NCI-H2196 (cell line): ENCODE results near the gene PUDP.

Experiments used
- DNase-seq: peaks from one replicate; lab custom pipeline; 2025; ENCODE audit not compliant: unreplicated experiment; lab: John Stamatoyannopoulos, UW

PUDP gene

DNA sequence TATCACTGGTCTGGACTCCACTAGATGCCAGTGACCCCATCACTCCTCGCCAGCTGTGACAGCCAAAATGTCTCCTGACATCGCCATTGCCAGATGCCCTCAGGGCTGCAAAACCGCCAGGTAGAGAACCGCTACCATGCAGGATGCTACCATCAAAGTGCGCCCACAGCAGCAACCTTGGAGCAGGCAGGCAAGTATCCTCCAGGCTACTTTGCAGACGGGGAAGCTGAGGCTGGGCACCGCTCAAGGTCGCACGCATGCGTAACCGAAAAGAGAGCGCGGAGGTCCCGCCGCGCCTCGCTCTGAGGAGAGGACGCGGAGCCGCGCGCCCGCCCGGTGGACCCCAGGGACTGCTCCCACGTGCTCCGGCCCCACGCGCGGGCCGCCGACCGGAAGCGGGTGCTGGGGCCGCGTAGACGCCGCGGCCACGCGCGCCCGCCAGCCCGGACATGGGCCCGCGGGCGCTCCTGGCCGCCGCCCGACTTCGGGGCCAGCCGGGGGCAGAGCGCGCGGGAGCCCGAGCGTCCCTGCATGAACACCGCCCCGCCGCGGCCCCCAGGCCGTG, 458 bp downstream of the PUDP start, which contains the start of gene STS:
STS (plus strand) TSS at position 300 of the 565 bp plus-strand sequence. CDS start 105,488 bp downstream, outside the sequence.
- DNase-seq, result peak; percentile 37

DNA sequence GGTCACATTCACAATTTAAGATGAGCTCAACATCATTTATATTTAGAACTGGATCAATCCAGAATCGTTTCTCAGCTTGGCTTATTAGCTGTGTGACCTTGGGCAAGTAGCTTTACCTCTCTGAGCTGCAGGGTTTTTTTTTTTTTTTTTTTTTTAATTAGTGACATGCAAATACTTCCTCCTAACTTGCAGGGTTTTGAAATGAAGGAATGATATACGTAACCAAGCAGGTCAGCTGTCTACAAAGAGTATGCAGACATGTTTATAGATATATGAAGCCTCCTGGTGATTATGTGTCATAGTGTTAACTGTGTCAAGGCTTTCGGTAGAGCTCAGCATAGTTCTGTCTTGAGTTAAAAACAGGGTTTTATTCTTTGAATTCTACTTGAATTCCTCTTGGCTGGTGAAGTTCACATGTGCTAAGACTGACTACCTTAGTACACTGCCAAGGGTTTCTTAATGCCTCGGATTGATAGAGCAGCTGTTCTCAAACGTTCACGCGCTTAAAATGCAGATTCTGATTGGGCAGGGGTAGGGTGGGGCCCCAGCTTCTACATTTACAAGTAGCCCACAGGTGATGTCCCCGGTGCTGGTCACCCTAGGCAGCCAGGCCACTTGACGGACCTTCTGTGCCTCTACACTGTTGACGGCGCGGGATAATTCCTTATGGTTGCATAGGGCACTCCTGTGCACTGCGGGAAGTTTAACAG, 1.1 kb downstream of the PUDP start:
- DNase-seq, result no peak

DNA sequence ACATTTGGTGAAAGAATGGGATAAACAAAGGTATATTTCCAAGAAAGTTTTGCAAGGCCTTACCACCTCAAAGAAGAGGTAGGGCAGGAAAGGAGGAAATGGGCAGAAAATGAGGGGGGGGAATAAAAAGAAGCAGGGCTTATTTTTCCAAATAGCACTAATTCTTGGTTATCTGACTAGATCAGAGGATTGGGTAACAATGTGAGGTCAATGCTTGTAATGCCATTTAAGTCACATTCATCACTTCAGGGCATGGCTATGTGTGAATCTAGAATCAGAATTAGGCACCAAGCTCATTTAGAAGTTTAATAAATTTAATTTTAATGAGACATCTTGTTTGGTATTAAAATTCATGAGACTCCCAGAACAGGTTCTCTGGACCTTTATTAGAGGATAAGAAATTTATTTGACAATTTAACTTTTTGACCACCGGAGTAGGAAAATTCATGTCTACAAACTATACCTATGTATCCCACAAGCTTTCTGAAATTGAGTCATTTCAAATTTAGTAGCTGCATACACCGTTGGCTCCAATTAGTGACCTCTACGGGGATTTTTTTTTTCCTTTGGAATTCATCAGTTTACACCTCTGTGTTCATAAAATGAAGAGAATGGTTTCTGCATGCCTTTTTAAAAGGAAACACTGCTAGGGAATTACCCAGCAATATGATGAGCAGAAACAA, 1.8 kb downstream of the PUDP start:
- no peak for DNase-seq

DNA sequence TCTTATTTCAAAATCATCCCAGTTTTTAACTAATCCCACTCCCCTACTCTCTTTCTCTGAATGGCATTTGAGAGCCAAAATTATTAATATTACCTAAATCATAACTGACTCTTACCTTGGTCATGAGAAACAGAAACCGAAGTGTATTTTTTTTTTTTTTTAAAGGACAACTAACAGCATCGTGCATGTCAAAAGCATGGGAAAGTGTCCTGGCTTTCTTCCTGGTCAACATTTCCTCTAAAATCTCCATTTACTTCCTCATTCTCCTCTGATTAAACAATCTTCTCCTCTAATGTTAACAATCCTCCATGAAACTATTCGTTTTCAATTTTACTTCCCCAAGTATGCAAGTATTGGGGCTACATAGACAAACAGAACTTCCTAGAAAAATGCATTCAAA, 2.5 kb downstream of the PUDP start:
- no peak for DNase-seq

DNA sequence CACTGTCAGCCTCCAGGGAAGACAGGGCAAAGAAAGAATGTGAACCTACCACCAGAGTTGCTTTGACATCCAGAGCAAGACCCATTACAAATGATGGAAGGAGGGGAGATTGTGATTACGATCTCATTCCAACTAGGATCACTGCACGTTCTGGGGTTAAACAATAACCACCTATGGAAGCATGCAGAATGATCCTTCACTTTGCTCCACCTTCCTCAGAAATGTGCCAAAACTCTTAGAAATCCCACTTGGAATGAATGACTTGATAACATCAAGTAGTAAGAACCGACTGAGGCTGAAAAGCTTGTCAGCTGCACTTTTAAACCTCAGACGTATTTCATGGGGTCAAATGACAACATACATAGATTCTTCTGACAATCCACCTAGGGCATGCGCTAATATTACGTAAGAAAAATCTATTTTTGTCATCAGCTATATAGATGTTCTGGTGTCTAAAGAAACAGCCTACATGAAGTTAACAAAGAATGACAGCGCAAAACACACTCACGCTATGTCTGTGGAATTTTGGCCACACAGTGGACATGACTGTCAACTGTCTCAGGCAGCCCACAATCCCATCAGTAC, 3.9 kb downstream of the PUDP start:
- DNase-seq, result no peak

DNA sequence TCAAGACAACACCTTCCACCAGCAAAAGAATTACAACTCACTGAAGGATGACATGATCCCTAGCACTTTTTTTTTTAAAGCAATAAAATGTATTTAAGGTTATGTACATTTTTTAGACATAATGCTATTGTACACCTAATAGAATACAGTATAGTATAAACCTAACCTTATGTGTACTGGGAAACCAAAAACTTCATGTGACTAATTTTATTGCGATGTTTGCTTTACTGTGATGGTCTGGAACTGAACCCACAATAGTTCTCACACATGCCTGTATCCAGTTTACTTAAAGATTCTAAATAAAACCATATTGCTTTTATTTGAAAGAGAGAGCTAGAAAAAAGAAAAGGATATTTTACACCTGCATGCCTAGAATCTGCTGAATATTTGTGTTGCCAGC, 4.9 kb downstream of the PUDP start:
- DNase-seq, result no peak

DNA sequence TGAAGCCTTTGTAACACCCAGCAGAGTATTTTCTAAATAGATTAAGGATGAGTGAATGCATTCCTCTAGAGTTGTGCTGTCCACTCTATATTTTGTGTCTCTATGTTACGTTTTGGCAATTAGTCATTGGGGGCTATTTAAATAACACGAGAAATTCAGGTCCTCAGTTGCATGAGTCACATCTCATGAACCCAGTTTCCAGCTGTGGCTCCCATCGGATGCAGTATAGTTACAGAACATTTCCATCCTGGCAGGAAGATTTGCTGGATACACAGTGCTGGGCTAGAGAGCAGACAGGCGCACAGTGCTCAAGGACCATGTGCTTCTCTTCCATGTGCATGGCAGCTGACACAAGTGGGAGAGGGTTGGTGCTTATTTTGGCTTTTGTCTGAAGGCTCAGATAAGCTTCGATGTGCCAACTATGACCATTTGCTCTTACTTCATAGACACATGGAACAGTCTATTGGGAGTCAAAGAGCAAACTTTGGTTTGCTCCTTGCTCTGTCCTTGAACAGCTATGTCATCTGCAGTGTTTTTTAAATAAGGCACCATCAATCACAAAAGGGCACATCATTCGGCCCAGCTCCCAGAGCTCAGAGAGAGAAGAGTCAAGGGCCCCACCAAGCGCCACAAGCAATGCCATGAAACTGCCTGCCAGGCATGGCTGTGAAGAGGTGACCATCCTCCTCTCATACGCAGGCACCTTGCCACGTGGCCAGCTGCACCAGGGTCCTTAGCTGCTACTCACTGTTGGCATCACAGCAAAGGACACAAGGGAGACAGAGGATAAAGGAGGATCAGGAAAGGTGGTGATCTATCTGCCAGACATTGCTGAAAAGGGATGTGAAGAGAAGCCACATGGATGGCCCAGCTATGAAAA, 8.5 kb downstream of the PUDP start:
- no peak for DNase-seq

DNA sequence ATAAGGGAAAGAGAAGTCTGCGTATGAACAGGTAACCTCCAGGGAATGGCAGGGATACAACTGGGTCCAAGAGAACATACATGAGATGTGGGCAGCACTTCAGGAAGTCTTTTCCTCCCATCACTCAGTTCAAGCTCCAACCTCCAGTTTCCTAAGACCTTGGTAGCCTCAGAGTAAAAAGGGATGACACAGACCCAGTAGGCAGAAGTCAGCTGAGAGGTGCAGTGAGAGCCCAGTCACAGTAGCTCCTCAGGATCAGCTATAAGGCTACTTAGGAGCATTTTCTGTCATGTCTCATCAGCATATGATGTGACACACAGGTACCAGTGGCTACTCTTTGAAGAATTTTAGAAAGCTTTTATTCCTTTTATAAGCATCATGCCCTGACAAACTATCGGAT, 13.0 kb downstream of the PUDP start:
- no peak for DNase-seq

DNA sequence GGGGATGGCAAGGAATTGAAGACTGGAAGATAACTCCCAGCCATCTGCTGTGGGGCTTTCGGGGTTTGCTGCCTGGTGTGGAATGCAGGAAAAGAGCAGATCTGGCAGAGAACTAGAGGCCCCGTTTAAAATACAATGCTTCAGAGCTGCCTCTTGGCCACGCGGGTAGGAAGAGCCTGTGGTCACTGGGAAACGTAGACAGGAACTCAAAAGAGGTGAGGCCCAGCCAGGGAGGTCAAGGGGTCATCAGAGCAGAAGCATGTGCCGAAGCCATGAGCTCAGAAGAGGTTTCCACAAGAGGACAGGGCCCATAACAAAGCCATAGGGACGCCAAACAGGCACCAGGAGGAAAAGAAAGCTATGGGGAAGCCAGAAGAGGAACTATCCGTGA, 14.9 kb downstream of the PUDP start:
- no peak for DNase-seq

DNA sequence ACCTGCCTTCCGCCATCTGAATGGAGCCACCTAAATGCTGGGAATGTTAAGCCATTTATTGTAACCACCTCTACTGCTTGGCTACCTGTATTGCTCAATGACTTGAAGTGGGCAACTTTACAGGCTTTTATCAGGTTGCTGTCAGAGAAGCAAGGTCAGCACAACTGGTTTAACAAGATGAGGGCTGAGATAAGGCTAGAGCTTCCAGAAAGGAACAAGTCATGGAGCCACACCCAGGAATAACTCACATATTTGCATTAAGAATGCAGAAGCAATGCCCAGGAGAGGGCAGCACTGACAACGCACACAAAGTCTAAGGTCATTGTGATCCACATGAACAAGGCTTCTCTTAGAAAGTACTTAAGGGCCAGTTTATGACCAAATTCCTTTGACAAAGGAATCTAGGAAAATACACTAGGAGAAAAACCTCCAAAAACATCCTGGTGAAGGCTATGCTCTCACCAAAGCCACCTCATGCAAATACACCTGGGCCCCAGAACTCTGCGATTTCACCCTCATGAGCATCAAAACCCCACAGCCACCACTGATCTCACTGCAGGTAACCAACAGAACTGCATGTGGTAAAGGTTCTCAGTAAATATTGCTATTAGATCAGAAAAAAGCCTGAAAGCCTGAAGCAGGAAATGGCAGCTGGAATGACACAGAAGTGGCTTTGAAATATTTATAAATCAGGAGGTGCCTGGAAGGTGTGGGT, 15.5 kb downstream of the PUDP start:
- peak; percentile 47 for DNase-seq

DNA sequence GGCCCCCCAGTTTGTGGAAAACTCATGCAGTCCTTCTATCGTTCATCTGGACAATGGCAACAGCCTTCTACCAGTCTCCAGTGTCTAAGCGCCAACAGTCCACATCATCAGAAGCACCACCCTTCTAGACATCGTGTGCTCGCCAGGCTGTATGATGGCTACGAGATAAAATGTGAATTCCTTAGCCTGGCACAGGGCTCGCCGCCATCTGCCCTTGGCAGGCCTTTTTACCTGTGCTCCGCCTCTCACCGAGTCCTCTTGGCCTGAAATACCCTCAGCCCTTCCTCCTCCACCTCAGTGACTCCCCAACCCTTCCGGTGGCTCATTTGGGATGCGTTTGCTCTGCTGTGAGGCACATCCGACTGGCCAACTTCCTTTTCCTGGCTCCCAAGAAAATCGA, 16.3 kb downstream of the PUDP start:
- DNase-seq, result no peak

DNA sequence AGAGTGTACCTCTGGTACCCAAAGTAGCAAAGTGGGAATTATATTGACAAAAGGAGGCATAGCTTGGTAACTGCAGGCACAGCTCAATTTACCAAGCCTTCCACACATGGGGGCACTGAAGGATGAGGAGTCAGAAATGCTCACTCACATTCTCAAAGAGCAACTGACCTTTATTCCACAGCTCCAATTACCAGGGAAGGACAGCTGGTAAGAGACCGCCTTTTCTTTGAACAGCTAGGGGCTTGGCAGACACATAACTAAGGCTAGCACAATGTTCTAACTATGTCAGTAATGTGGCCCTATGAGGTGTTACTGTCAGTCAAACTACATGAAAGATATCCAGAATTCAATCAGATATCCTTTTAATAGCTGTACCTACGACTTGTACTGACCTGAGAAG, 20.9 kb downstream of the PUDP start:
- DNase-seq, result no peak

DNA sequence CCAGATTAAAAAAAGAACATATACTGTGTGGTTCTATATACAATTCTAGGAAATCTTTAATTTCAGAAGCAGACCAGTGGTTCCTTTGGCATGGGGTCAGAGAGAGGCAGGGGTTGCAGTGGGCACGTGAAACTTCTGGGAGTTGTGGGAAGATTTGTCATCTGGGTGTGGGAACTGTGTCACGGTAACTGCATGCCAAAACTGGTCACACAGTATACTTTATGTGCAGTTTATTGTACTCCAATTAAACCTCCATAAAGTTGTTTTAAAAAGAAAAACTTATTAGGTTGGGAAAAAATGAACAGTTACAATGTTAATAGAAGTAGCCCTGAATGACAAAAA, 27.1 kb downstream of the PUDP start:
- DNase-seq, result no peak

DNA sequence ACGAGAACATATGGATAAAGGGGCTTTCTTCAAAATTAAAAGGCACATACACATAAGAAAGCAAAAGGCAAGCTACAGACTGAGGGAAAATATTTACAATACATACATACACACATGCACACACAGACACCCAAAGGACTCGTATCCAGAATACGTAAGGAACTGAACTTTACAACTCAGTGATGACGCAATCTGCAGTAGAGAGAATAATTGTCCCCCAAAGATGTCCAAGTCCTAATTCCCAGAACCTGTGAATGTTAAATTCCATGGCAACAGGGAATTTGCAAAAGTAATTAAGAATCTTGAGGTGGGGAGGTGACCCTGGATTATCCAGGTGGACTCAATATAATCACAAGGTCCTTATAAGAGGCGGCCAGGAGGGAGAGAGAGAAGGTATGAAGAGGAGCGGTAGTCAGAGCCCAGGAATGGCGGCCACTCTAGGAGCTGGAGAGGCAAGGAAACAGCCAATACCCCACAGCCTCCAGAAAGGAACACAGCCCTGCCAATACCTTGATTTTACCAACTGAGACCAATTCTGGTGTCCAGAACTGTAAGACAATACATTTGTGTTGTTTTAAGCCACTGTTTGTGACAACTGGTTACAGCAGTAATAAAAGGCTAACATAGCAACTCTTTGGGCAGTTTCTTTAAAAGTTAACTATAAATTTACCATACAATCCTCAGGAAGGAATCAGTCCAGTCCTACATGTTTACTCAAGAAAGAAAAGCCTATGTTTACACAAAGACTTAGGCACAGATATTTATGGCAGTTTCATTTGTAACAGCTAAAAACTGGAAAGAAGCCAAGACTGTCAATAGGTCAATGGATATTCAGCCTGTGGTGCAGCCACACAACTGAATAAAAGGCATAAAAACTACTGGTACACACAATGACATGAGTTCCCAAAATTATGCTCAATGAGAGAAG, 27.7 kb downstream of the PUDP start:
- peak; percentile 52 for DNase-seq

DNA sequence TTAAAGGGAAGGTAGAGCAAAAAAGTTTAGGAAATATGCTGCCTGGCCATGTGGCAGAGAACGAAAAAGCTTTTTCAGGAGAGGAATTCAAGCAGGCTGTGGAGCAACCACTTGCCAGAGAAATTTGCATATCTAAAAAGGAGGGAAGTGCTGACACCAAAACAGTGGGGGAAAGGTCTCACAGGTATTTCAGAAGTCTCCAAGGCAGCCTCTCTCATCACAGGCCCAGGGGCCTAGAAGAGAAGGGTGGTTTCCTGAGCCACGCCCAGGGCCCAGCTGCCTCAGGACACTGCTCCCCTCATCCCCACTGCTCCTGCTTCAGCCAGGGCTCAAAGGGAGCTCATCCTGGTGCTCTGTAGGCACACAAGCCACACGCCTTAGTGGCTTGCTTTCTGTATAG, 30.4 kb downstream of the PUDP start:
- no peak for DNase-seq

DNA sequence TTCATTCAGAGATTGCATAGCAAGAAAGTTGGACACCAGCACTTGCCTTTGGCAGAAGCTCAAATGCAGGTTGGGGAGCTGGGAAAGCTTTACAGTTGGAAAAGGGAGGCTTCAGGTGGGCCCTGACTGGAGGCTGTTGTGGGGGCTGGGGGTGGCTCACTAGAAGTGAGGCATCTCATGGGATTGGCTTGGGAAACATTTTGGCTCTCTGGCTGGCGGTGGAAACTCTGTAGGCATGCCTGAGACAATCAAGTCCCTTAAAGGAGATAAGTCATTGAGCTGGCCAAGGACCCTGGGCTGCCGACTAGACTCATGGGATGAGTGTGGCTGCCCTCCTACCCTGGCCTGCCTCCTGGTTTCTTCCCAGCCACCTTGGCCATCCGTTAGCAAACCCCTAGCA, 31.9 kb downstream of the PUDP start:
- DNase-seq, result no peak

DNA sequence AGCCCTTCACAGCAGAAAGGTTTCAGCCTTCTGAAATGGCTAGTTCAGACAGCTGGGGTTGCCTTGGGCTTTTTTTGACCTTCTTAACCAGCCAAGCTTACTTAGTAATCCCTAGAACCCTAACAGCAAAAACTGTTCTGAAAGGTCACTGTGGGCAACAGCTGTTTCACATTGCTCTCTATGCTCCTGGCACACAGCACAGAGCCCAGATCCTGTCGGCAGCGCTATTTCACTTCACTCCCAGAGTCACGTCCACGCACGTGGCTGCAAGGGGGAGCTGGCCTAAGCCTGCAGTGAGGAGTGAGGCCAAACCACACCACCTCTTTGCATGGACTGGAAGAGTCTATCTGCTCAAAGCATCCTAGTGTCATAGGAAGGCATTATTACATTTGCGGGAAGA, 32.4 kb downstream of the PUDP start:
- DNase-seq, result no peak

DNA sequence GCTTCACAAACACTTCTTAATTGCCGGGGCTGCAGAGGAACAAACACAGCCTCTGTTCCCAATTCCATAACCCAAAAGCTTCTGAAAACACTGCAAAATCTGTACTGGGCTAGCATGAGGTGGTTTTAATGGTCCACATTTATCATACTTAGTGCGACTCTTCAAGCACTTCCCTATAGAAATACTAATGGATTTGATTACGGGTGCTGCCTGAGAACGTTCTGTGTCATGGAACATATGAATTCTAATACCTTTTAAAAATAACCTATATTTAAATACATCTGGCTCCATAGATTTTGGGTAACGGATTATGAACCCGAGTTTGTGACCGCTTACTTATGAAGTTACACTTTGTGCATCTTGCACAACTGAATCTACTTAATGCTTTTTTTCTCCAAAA, 35.9 kb downstream of the PUDP start:
- no peak for DNase-seq

DNA sequence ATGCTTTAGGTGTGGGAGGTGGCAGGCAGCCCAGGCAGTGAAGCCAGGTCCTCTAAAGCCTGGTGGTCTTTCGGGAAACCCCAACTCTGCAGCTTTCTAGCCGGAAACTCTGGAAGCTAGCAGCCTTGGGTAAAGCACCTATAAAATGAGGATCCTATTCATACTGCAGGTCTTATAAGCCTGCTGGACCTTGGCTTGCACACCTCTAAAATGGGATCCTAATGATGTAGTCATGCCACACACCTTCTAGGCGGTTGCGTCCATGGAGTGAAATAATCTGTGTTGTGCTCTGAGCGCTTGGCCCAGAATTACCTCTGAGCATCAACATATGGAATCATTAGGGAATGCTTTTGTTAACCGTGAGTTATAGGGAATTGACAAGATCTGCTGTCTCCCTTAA, 36.4 kb downstream of the PUDP start:
- DNase-seq, result no peak
